GM19467 (cell line): ENCODE data around the gene NKD1.

Source experiments
- ATAC-seq: cut with Tn5 transposase; IDR thresholded peaks from one replicate; pipeline ENCODE4 v1.9.1; 2021; ENCODE audit warnings: mild to moderate bottlenecking, moderate library complexity; ENCODE audit not compliant: unreplicated experiment

NKD1 gene

DNA sequence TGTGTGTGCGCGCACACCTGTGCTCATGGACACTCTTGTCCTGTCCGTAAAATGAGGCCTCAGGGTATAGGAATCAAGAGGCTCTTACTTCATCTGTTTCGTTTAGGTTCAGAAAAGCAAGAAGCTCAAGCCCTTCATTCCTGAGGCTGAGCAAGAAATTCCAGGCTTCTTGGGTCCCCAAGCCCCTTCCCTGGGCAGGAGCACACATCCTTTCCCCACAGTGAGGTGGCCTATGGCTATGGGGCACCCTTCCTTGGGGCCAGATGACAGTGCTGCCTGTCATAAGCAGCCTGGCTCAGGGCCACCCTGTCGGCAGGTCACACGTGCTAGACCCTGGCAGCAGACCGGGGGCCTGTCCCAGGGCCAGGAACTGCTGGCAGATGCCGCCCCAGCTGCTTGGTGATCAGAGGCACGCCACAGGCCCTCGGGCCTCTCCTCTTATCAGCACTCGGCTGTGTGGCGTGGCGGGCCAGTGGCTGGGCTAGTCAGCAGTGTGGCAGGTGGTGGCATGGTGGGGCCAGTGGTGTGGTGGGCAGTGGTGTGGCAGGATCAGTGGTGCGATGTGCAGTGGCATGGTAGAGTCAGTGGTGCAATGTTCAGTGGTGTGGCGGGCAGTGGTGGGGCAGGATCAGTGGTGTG, 50.2 kb downstream of the NKD1 start:
- no peak for ATAC-seq

DNA sequence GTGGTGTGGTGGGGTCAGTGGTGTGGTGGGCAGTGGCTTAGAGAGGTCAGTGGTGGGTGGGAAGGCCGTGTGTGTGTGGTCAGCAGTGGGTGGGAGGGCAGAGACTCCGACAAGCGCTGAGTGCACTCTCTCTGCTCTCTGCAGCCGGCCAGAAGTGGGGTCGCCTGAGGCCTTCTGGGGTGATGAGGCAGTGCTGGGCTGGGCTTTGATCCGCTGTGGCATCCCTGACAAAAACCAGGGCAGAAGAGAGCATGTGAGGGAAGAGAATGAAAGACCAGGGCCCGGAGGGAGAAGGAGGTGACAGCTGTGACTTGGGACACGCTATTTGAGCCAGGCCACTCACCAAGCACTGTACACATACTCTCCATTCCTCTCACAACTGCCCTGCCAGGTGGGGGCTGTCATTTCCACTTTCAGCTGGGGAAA, 50.8 kb downstream of the NKD1 start:
- ATAC-seq: no peak

DNA sequence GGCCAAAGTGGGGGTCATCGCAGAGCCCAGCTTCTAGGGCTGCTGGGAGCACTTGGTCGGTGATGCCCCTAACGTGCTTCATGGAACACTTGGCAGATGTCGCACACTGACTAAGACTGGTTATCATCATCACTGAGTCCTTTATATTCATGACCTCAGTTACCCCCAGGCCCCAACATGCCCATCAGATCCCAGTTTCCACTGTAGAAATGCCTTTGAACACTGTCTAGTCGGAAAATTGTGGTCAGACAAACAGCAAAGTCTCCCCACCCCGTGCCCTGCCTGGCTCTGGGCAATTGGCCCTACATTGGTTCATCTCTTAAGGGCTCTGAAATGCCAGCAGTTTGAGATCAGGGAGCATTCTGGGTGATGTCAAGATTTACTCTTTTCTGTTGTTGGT, 51.3 kb downstream of the NKD1 start:
- no peak for ATAC-seq

DNA sequence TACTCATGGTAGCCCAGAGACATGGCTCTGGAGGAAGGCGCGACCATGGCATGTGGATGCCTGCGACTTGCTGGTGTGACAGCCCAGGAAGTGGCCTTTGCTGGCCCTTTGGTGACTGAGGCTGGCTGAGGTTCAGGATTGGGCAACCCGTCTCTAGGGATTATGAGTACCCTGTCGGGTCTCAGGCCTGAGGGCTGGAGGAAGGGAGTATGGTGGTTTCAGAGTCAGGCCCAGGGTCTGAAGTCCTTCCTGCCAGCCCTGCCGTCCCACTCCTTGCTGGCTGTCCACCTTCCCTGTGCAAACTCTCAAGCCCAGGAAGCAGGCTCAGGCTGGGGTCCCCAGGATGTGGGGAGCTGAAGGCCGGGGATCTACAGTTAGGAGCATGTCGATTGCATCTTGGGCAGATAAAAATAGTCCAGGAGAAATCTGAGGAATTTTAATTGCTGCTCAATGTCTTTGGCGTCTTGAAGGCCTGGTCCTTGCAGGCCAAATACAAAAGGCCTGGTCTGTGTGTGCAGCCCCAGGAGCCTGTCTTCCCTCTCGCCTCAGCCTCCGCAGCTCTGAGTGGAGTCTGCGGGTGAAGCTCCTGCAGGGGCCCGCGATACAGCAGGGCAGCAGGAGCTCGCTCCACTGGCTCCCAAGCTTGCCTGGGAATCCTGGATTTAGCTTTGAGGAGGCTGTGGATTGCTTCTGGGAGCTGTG, 52.5 kb downstream of the NKD1 start:
- no peak for ATAC-seq

DNA sequence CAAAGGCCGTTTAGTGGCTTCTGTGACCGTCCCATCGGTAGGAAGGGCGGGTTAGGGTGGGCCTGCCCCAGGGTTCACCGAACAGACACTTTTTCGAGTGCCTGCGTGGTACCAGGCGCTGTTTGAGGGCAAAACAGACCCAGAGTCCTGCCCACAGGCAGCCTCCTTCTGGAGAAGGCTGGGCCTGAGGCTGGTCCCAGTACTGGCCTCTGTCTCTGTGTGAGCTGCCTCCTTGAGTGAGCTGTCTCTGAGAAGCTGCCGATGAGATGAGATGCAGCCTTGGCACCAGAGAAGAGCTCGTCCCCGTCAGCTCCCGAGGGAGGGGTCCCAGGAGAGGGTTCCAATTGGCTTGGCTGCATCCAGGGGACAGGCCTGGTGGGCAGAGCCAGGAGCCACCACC, 53.1 kb downstream of the NKD1 start:
- no peak for ATAC-seq

DNA sequence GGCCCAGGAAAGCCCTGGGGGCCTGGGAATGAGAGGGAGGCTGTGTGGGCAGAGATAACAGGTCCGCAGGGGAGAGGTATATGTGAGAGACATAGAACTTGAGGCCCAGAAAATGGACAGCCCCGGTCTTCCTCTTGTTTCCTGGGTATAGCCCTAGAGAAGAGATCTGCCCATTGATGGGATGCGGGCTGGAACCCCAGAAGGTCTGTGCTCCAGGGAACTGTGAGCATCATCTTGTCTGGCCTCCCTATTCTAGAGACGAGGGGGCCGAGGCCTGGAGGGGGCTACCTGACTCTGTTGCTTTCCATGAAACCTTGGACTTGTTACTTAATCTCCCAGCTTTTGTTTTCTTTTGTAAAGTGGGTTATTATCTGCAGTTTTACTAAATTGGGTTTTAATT, 53.9 kb downstream of the NKD1 start:
- ATAC-seq: no peak

DNA sequence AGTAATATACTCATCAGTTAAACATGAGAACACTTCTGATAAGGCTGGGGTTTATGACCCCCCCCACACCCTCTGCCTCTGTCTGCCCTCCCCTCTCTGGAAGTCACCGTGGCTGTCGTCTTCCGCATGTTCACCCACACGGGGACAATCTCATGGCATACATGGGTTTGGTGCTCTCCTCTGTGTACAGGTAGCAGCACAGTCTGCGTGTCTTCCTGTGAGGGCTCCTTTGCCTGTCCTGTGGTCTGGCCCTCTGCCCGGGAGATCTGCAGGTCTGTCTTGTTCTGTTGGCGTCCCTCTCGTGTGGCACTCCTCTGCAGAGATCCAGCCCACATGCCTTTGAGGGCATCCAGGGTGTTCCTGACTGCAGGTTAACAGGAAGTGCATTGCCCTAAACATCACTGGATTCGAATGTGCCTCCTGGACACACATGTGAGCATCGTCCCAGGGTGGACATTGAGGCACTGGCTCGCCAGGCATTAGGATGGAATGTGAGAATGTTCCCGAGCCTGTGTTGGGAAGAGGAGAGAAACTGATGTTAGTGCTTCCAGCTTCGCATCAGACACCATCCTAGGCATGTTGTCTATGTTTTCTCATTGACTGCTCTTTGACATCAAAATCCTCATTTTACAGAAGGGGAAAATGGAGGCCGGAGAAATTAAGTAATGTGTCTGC, 54.5 kb downstream of the NKD1 start:
- ATAC-seq: no peak

DNA sequence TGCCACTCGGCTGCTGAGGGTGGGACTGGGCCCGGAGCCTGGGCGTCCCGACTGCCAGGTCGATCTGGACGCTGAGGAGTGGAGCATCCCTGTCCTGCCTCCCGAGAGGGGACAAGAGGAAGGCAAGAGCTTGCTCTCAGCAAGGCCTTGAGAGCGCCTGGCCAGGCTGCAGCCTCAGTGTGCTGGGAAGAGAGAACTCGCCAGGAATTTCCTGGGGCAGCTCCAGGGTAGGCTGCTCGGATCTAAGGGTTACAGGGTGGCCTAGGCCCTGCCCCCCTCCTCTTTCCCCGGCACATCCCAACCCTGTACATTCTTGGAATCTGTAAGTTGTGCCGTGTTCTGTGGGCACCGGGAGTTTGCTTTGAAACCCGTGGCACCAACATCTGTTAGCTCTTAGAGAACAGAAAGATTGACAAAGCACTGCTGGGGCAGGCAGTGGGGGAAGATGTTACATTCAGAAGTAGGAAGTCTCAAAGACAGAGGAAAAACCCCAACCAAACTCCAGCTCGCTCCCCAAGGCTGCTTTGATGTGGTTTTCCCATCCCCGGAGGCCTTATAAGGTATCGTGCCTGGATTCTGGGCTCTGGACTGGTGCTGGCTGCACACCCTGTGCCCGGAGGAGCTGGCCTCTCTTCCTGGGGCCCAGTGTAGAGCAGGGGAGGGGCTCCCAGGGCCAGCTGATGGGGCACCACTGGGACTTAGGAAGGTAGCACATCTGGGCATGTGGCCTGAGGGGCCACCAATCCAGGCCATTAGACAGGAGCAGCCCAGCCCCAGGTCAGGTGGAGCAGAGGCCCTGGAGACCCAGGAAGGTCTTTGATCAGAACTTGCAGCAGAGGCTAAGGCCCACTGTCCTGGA, 55.2 kb downstream of the NKD1 start:
- no peak for ATAC-seq

DNA sequence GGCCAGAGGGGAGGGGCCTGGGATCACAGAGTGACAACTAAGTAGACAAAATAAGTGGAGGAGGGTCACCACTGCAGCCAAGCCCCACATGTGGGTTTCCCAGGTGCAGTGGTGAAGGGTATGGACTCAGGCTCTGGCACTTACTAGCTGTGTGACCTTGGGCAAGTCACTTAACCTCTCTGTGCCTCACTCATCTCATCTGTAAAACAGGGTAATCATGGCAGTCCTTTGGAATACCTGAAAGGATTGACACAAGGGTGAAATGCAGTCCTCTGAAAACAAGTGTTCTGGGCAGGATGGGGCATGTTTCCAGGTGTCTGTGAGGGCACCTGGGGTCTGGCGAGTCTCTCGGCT, 55.8 kb downstream of the NKD1 start:
- no peak for ATAC-seq

DNA sequence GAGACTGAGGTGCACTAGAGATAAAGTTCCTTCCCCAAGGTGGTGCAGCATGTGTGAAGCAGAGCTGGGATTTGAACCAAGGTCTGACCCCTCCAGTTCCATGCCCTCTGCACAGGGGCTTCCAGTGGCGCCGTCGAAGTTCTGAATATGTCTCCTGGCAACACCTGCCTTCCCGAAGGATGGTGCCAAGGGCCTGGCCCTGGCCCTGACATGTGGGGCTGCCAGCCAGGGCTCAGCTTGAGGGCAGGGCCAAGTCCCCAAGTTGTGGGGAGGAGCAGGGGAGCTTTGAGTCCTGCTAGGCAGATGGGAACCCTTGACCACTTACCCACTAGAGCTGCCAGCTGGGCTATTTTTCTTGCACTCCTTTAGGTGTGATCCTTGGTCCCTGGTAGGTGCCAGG, 56.4 kb downstream of the NKD1 start:
- no peak for ATAC-seq

DNA sequence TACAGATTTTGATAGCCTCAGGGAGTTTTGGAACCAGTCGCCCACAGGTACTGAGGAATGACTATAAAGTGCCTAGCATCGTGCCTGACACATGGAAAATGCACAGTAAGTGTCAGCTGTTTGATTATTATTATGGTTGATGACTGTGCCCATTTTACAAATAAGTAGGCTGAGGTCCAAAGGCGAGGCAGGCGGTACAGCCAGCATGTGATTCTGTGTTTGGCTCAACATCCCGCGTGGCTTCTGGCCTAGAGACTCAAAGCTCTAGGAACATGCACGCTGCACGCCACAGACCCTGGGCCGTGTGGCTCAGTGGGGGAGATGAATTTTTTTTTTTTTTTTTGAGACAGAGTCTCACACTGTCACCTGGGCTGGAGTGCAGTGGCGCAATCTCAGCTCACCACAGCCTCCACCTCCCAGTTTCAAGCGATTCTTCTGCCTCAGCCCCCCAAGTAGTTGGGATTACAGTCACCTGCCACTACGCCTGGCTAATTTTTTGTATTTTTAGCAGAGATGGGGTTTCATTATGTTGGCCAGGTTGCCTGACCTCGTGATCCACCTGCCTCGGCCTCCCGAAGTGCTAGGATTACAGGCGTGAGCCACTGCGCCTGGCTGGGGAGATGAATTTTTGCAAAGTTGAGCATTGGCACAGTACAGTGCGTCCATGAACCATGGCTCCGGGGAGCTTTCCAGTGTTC, 57.7 kb downstream of the NKD1 start:
- ATAC-seq: no peak

DNA sequence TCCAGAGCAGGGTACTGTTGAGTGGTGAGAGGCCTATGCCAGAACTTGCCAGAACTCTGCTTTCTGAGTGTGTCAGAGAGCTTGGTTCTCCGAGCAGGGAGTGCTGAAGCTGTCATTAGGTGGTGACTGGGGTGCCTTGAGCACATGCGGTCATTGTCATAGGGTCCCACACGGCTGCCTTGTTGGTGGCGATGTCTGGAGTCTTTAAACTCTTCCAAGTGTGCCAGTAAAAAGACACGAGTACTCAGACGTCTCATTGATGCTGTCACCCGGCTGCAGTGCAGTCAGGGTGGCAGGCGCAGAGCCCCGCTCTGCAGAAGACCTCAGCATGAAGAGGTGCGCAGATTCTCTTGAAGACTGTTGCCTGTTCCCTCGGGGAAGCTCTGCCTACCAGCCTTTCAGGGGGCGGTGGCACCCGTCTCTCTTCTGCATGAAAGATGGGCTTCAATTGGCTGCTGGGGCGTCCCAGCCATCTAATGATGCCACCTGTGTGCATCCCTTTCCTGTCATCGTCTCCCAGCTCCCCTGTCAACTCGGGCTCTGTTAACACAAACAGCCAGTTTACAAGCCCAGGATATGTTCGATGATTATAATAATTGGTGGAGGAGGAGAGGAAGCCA, 58.3 kb downstream of the NKD1 start:
- no peak for ATAC-seq

DNA sequence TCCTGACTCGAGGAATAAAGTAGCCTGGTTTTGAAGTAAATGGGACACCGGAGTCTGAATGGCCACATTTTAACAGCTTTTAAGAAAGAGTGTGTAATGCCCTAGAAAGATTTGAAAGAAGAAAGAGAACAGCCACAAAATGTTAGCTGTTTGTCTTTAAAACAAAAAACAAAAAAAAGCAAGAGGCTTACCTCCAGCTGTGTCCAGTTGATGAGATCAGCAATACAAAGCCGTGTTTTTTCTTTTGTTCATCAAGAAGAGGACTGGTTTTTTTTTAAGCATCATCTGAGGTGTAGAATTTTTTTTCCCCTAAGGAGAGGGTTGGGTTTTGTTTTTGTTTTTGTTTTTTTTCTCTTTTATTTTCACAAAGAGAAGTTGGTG, 58.8 kb downstream of the NKD1 start:
- ATAC-seq: no peak

DNA sequence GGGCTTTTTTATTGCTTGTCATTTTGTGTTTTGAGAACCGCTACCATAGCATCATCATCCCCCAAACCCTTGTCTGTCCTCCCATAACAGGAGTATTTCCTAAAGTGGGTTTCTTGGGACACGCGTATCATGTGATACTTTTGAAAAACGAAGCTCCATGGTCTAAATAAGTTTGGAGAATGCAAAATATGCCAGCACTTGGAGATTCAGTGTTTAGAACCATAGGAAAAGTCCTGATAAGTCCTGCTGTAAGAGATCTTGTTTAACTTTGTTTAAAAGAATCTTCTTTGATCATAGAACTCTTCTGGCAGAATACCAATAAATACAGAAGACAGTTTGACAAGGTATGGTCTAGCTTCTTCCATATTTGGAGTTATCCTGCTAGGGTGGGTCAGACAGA, 59.3 kb downstream of the NKD1 start:
- ATAC-seq: no peak

DNA sequence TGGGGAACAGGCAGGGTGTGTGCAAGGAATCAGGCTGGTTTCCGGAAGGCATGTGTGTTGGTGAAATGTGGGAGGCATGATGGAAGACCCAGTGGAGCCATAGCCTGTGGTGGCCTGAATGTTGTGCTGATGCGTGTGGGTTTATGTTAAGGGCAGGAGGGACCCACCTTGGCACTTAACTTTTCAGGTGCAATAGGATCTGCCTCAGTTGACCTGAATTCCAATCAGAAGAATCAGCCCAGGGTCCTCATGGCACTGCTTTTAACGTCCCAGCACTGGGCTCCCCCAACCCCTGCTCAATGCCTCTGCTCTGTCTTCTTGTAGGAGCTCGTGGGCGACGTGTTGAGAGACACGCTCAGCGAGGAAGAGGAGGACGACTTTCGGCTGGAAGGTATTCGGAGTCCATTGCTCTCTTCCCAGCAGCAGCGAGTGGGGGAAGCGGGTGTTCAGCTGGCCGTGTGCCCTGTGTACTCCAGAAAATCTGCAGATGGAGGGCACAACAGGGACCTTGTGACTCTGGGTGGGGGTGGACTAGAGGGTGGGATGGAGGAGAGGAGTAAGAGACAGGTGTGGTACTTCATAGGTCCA, 59.9 kb downstream of the NKD1 start:
- ATAC-seq: no peak

DNA sequence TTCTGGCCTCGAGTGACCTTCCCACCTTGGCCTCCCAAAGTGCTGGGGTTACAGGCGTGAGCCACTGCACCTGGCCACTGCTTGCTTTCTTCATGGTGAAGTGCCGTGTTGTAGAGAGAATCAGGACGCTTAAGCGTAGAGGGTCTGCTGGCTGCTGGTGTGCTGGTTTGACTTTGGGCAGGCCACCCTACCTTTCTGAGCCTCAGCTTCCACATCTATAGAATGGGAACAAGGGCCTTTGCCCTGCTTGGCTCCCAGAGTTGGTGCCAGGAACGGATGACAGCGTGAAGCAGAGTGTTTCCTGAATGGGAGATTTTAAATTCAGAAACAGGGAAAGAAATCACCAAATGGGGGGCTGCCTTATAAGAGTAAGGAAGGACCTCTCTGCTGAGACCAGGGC, 60.9 kb downstream of the NKD1 start:
- no peak for ATAC-seq

DNA sequence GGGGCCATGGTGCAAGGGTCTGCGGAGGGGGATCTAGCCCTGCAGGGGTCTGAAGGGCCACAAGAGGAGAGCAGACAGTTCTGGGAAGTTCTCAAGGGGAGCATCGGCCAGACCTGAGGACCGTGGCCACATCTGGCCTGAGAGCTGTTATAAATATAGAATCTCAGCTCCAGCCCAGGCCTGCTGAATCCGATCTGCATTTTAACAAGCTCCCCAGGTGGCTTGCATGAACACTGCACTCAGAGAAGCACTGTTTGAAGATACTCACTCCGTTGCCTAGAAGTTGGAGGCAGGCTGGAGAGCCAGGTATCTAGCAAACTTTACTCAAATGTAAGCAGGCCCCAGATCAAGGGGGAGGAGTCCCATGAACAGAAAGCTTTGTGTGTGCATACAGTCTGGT, 61.3 kb downstream of the NKD1 start:
- no peak for ATAC-seq

DNA sequence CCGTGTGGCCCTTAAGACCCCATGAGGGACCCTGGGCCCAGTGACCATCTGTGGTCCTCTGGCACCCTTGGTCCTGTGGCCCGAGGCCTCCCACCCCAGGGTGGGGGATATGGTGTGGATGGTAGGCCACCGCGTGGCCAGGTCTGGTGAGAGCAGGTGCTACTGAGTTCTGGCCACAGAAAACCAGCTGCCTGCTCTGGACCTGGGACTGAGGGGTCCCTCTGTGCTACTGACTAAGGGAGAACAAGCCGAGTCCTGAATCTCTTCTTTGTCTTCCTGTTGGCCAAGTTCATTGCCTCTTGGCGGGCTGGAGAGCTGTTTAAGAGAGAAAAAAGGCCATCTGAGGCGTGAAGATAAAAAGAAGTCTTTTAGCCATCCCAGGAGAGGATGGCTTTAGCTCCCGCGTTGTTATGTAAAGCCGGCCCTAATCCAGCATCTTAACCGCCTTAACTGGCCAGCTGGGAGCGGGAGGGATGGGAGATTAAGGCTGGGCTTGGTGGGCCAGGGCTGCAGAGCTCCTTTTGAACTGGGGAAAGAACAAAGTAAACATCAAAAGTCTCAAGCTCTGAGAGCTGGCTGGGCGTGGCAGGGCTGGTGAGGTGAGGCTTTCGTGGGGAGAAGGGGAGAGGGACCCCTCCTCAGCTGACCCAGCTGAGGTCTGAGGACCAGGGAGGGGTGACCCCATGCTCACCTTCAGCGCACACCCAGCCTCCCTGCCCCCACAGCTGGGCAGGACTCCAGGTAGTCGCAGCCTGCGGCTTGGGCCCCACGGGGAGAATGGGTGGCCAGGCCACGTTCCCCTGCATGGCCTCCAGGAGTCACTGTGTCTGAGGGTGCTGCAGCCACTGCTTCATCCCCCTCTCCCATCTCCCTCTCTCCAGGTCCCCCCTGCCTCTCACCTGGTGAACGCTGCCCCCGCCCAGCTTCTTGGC, 62.4 kb downstream of the NKD1 start:
- no peak for ATAC-seq

DNA sequence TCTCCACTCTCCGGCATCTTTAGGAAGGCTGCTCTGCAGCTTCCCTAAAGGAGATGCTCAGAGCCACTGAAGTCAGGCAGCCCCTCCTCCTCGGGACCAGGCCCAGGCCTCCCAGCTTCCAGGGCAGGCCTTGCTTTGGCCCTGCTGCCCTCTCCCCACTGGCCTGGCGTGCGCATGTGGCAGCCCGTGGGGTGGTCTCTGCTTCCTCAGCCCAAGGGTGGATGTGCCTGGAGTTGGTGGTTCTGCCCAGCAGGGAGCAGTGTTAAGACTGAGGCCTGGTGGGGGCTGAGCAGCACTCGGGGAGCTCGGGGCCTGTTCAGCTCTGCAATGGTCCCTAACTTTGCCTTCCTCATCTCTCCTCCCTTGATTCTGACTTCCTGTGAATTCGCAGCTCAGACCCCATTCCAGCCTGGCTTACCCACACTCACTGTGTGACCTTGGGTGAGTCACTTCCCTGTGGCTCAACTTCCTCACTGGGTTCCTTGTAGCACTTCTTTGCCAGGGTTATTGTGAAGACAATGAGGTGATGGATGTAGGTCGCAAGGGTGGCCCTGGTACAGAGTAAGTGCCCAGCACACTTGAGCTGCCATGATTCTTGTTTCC, 63.2 kb downstream of the NKD1 start:
- no peak for ATAC-seq
